Measurements from ENCODE around the gene CMIP.
A peak's percentile ranks its signal among the peaks of the same experiment; 100 is the strongest.

The CMIP gene

GRCh38 chr16:81723098-81723723, 278.6 kb downstream of the CMIP start:
- peak in 1 of 3 donors; percentile 18 for DNase-seq
- Histone ChIP-seq H3K36me3 (ENCODE audit: control insufficient read depth, insufficient read depth, low read length) (no peaks in the 10 kb centered on the region), H3K9me3 (ENCODE audit: control insufficient read depth, low read length) (no peaks in the 10 kb centered on the region), H3K27ac (ENCODE audit: insufficient read depth, low read length, poor library complexity, severe bottlenecking) (no peak overlapping the region), H3K4me1 (ENCODE audit: control insufficient read depth, insufficient read depth, low read length, poor library complexity, severe bottlenecking) (peaks cover 5% of the 10 kb centered on the region), H3K4me3 (ENCODE audit: insufficient read depth, low read depth, low read length, poor library complexity, severe bottlenecking) (no peak overlapping the region), H3K27me3 (replicated peaks; ENCODE audit: control insufficient read depth, insufficient read depth, low read length, poor library complexity, severe bottlenecking) (no peaks in the 10 kb centered on the region)

- Histone ChIP-seq H3K36me3 (ENCODE audit: control insufficient read depth, insufficient read depth, low read length) (no peaks in the 10 kb centered on the region), H3K4me1 (ENCODE audit: control insufficient read depth, insufficient read depth, low read length, poor library complexity, severe bottlenecking) (peaks cover 13% of the 10 kb centered on the region), H3K9me3 (ENCODE audit: control insufficient read depth, low read length) (no peaks in the 10 kb centered on the region), H3K27ac (ENCODE audit: insufficient read depth, low read length, poor library complexity, severe bottlenecking) (no peak overlapping the region), H3K4me3 (ENCODE audit: insufficient read depth, low read depth, low read length, poor library complexity, severe bottlenecking) (no peak overlapping the region), H3K27me3 (replicated peaks; ENCODE audit: control insufficient read depth, insufficient read depth, low read length, poor library complexity, severe bottlenecking) (no peaks in the 10 kb centered on the region)
- DNase-seq: no peak
Observed at GRCh38 chr16:81728435-81728834, 283.8 kb downstream of the CMIP start.

- Histone ChIP-seq H3K27ac (ENCODE audit: insufficient read depth, low read length, poor library complexity, severe bottlenecking) (no peak overlapping the region), H3K4me1 (ENCODE audit: control insufficient read depth, insufficient read depth, low read length, poor library complexity, severe bottlenecking) (peaks cover 13% of the 10 kb centered on the region), H3K4me3 (ENCODE audit: insufficient read depth, low read depth, low read length, poor library complexity, severe bottlenecking) (no peak overlapping the region), H3K36me3 (ENCODE audit: control insufficient read depth, insufficient read depth, low read length) (no peaks in the 10 kb centered on the region), H3K9me3 (ENCODE audit: control insufficient read depth, low read length) (no peaks in the 10 kb centered on the region), H3K27me3 (replicated peaks; ENCODE audit: control insufficient read depth, insufficient read depth, low read length, poor library complexity, severe bottlenecking) (no peaks in the 10 kb centered on the region)
- no peak for DNase-seq
Observed at GRCh38 chr16:81729451-81729850, 284.8 kb downstream of the CMIP start.

- Histone ChIP-seq H3K4me1 (ENCODE audit: control insufficient read depth, insufficient read depth, low read length, poor library complexity, severe bottlenecking) (peaks cover 13% of the 10 kb centered on the region), H3K9me3 (ENCODE audit: control insufficient read depth, low read length) (no peaks in the 10 kb centered on the region), H3K36me3 (ENCODE audit: control insufficient read depth, insufficient read depth, low read length) (no peaks in the 10 kb centered on the region), H3K27ac (ENCODE audit: insufficient read depth, low read length, poor library complexity, severe bottlenecking) (peak overlapping the region; percentile 62), H3K27me3 (replicated peaks; ENCODE audit: control insufficient read depth, insufficient read depth, low read length, poor library complexity, severe bottlenecking) (no peaks in the 10 kb centered on the region), H3K4me3 (ENCODE audit: insufficient read depth, low read depth, low read length, poor library complexity, severe bottlenecking) (peak overlapping the region; percentile 54)
- DNase-seq: peak; percentile 48 to 65 (median 54)
Observed at GRCh38 chr16:81730090-81731051, 285.8 kb downstream of the CMIP start.

- H3K4me1 ChIP-seq (ENCODE audit: control insufficient read depth, insufficient read depth, low read length, poor library complexity, severe bottlenecking): peaks cover 13% of the 10 kb centered on the region
- DNase-seq: no peak
- no peaks in the 10 kb centered on the region for H3K36me3 ChIP-seq (ENCODE audit: control insufficient read depth, insufficient read depth, low read length)
- no peak overlapping the region for H3K27ac ChIP-seq (ENCODE audit: insufficient read depth, low read length, poor library complexity, severe bottlenecking)
- H3K9me3 ChIP-seq (ENCODE audit: control insufficient read depth, low read length): no peaks in the 10 kb centered on the region
- no peaks in the 10 kb centered on the region for H3K27me3 ChIP-seq (replicated peaks; ENCODE audit: control insufficient read depth, insufficient read depth, low read length, poor library complexity, severe bottlenecking)
- no peak overlapping the region for H3K4me3 ChIP-seq (ENCODE audit: insufficient read depth, low read depth, low read length, poor library complexity, severe bottlenecking)
Observed at GRCh38 chr16:81731649-81732048, 287.0 kb downstream of the CMIP start.

GRCh38 chr16:81732699-81733098, 288.1 kb downstream of the CMIP start:
- H3K9me3 ChIP-seq (ENCODE audit: control insufficient read depth, low read length): no peaks in the 10 kb centered on the region
- no peak overlapping the region for H3K27ac ChIP-seq (ENCODE audit: insufficient read depth, low read length, poor library complexity, severe bottlenecking)
- no peaks in the 10 kb centered on the region for H3K36me3 ChIP-seq (ENCODE audit: control insufficient read depth, insufficient read depth, low read length)
- no peak overlapping the region for H3K4me3 ChIP-seq (ENCODE audit: insufficient read depth, low read depth, low read length, poor library complexity, severe bottlenecking)
- no peak for DNase-seq
- peaks cover 13% of the 10 kb centered on the region for H3K4me1 ChIP-seq (ENCODE audit: control insufficient read depth, insufficient read depth, low read length, poor library complexity, severe bottlenecking)
- H3K27me3 ChIP-seq (replicated peaks; ENCODE audit: control insufficient read depth, insufficient read depth, low read length, poor library complexity, severe bottlenecking): no peaks in the 10 kb centered on the region

- no peak for DNase-seq
- Histone ChIP-seq H3K27me3 (replicated peaks; ENCODE audit: control insufficient read depth, insufficient read depth, low read length, poor library complexity, severe bottlenecking) (no peaks in the 10 kb centered on the region), H3K36me3 (ENCODE audit: control insufficient read depth, insufficient read depth, low read length) (no peaks in the 10 kb centered on the region), H3K4me1 (ENCODE audit: control insufficient read depth, insufficient read depth, low read length, poor library complexity, severe bottlenecking) (peaks cover 13% of the 10 kb centered on the region), H3K4me3 (ENCODE audit: insufficient read depth, low read depth, low read length, poor library complexity, severe bottlenecking) (no peak overlapping the region), H3K27ac (ENCODE audit: insufficient read depth, low read length, poor library complexity, severe bottlenecking) (no peak overlapping the region), H3K9me3 (ENCODE audit: control insufficient read depth, low read length) (no peaks in the 10 kb centered on the region)
Observed at GRCh38 chr16:81733295-81733694, 288.7 kb downstream of the CMIP start.

- no peaks in the 10 kb centered on the region for H3K36me3 ChIP-seq (ENCODE audit: control insufficient read depth, insufficient read depth, low read length)
- peaks cover 13% of the 10 kb centered on the region for H3K4me1 ChIP-seq (ENCODE audit: control insufficient read depth, insufficient read depth, low read length, poor library complexity, severe bottlenecking)
- H3K4me3 ChIP-seq (ENCODE audit: insufficient read depth, low read depth, low read length, poor library complexity, severe bottlenecking): no peak overlapping the region
- no peak overlapping the region for H3K27ac ChIP-seq (ENCODE audit: insufficient read depth, low read length, poor library complexity, severe bottlenecking)
- no peaks in the 10 kb centered on the region for H3K9me3 ChIP-seq (ENCODE audit: control insufficient read depth, low read length)
- no peaks in the 10 kb centered on the region for H3K27me3 ChIP-seq (replicated peaks; ENCODE audit: control insufficient read depth, insufficient read depth, low read length, poor library complexity, severe bottlenecking)
- no peak for DNase-seq
Observed at GRCh38 chr16:81734632-81735434, 290.2 kb downstream of the CMIP start.

GRCh38 chr16:81737885-81738536, 293.4 kb downstream of the CMIP start:
- Histone ChIP-seq H3K27me3 (replicated peaks; ENCODE audit: control insufficient read depth, insufficient read depth, low read length, poor library complexity, severe bottlenecking) (no peaks in the 10 kb centered on the region), H3K27ac (ENCODE audit: insufficient read depth, low read length, poor library complexity, severe bottlenecking) (no peak overlapping the region), H3K9me3 (ENCODE audit: control insufficient read depth, low read length) (no peaks in the 10 kb centered on the region), H3K4me1 (ENCODE audit: control insufficient read depth, insufficient read depth, low read length, poor library complexity, severe bottlenecking) (no peaks in the 10 kb centered on the region), H3K36me3 (ENCODE audit: control insufficient read depth, insufficient read depth, low read length) (no peaks in the 10 kb centered on the region), H3K4me3 (ENCODE audit: insufficient read depth, low read depth, low read length, poor library complexity, severe bottlenecking) (peak overlapping the region; percentile 25)
- peak; percentile 64 to 75 (median 66) for DNase-seq

Measured in effector memory CD4-positive, alpha-beta T cell (primary cell).